ENCODE data around the gene VPS13A.

DNA sequence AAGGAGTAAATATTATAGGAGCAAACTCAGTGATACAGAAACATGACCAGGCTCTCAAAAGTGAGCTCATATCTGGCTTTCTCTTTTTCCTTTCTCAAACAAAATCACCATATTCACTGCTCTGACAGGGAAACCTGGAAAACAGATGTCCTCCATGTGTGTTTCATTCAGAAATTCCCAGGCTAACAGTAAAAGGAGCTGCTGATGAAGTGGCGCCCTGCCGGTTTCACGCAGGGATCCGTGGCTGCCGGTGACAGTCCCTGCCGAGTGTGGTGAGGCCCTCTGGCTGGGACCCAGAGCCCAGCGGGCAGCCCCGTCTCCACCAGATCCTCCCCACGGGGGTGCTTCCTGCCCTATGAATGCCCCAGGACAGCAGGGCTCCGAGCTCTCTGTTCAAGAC, 262.7 kb downstream of the VPS13A start:
- TF ChIP-seq, protein P1, sequence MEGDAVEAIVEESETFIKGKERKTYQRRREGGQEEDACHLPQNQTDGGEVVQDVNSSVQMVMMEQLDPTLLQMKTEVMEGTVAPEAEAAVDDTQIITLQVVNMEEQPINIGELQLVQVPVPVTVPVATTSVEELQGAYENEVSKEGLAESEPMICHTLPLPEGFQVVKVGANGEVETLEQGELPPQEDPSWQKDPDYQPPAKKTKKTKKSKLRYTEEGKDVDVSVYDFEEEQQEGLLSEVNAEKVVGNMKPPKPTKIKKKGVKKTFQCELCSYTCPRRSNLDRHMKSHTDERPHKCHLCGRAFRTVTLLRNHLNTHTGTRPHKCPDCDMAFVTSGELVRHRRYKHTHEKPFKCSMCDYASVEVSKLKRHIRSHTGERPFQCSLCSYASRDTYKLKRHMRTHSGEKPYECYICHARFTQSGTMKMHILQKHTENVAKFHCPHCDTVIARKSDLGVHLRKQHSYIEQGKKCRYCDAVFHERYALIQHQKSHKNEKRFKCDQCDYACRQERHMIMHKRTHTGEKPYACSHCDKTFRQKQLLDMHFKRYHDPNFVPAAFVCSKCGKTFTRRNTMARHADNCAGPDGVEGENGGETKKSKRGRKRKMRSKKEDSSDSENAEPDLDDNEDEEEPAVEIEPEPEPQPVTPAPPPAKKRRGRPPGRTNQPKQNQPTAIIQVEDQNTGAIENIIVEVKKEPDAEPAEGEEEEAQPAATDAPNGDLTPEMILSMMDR (IDR thresholded peaks at IDR 0.05 in 8 of 11, conservative IDR thresholded peaks at IDR 0.05 in 3 of 11): no peak
- no peak for TF ChIP-seq POLR2A (IDR thresholded peaks at IDR 0.05)
